GM06990 (cell line): ENCODE results near the gene ABR.

Experiments used
- DNase-seq: peaks from one replicate; pipeline ENCODE4 v3.0.0-alpha.2; 2011; ENCODE audit not compliant: insufficient read length; ENCODE audit errors: extremely low read depth
- H3K27me3 ChIP-seq: replicated peaks from 2 replicates; pipeline ENCODE4 v1.6.0; 2011; ENCODE audit warnings: low read length; ENCODE audit not compliant: control insufficient read depth, insufficient read depth
- H3K36me3 ChIP-seq: 2 replicates; pipeline ENCODE4 v1.5.1; 2011; ENCODE audit warnings: low read length; ENCODE audit not compliant: control insufficient read depth, insufficient read depth
- H3K4me3 ChIP-seq: replicated peaks from 2 replicates; pipeline ENCODE4 v1.5.1; 2011; ENCODE audit warnings: low read depth, mild to moderate bottlenecking, control low read depth, low read length
- TF ChIP-seq, protein P1 (sequence below): IDR thresholded peaks from 2 replicates; pipeline ENCODE4 v1.5.1; 2011; ENCODE audit warnings: low read length, control low read depth, mild to moderate bottlenecking, inconsistent platforms; ENCODE audit not compliant: insufficient read depth, poor library complexity, severe bottlenecking

ABR gene

GRCh38 chr17:1090465-1091189, 89.2 kb downstream of the ABR start:
- TF ChIP-seq, protein P1, sequence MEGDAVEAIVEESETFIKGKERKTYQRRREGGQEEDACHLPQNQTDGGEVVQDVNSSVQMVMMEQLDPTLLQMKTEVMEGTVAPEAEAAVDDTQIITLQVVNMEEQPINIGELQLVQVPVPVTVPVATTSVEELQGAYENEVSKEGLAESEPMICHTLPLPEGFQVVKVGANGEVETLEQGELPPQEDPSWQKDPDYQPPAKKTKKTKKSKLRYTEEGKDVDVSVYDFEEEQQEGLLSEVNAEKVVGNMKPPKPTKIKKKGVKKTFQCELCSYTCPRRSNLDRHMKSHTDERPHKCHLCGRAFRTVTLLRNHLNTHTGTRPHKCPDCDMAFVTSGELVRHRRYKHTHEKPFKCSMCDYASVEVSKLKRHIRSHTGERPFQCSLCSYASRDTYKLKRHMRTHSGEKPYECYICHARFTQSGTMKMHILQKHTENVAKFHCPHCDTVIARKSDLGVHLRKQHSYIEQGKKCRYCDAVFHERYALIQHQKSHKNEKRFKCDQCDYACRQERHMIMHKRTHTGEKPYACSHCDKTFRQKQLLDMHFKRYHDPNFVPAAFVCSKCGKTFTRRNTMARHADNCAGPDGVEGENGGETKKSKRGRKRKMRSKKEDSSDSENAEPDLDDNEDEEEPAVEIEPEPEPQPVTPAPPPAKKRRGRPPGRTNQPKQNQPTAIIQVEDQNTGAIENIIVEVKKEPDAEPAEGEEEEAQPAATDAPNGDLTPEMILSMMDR, result no peak
- Histone ChIP-seq H3K36me3 (peaks cover 26% of the 10 kb centered on the region), H3K27me3 (no peaks in the 10 kb centered on the region), H3K4me3 (no peak overlapping the region)
- no peak for DNase-seq

DNA sequence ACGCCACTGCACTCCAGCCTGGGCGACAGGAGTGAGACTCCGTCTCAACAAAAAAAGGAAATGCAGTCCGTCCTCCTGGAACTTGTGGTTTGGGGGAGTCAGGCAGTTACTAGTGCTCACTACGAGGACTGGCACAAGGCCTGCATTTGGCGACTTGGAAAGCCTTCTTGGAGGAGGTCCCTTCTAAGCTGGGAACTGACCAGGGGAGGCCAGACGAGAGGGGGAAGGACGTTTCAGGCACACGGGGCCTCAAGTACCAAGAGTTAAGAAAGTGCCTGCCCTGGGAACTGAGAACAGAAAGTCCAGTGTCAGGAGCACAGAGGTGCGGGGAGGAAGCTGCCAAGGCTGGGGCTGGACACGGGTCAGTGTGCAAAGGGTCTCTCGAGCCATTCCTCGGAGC, 89.9 kb downstream of the ABR start:
- TF ChIP-seq, protein P1, result no peak
- DNase-seq, result no peak
- Histone ChIP-seq H3K27me3 (no peaks in the 10 kb centered on the region), H3K36me3 (peaks cover 23% of the 10 kb centered on the region), H3K4me3 (no peak overlapping the region)

GRCh38 chr17:1087381-1088241, 92.2 kb downstream of the ABR start:
- no peak for DNase-seq
- TF ChIP-seq, protein P1, result no peak

GRCh38 chr17:1083451-1084187, 96.2 kb downstream of the ABR start:
- Histone ChIP-seq H3K4me3 (no peak overlapping the region), H3K36me3 (peaks cover 13% of the 10 kb centered on the region), H3K27me3 (no peaks in the 10 kb centered on the region)
- TF ChIP-seq, protein P1, result no peak
- no peak for DNase-seq

More at GRCh38 chr17:1087381-1088241, 92.2 kb downstream of the ABR start:
- Histone ChIP-seq H3K27me3 (no peaks in the 10 kb centered on the region), H3K4me3 (no peak overlapping the region), H3K36me3 (peaks cover 19% of the 10 kb centered on the region)

DNA sequence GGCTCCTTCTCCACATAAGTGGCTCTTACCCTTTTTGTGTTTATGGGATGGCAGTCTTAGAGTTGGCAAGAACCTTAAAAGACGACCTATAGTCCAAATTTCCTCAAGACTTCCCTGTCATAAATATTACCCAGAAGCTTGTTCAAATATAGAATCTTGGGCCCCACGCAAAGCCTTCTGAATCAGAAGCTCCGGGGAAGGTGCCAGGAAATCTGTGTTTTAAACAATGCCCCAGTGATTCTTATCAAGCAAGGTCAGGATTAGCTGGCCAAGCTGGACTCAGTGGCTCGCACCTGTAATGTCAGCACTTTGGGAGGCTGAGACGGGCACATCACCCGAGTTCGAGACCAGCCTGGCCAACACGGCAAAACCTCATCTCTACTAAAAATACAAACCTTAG, 97.2 kb downstream of the ABR start:
- TF ChIP-seq, protein P1, result no peak
- Histone ChIP-seq H3K36me3 (peaks cover 11% of the 10 kb centered on the region), H3K27me3 (no peaks in the 10 kb centered on the region), H3K4me3 (no peak overlapping the region)
- no peak for DNase-seq
